HCT116 (cell line): Measurements from ENCODE around the gene MBD3L1. TPM values are rescaled to one million over a fixed set of nuclear protein-coding genes. Genes with fewer than 3 reads are reported as not detected.

Experiments
- ATAC-seq: fragments of 200-7000 bp; cut with Tn5 transposase; 2 replicates; pipeline ENCODE4 v1.9.1; 2020; ENCODE audit warnings: mild to moderate bottlenecking, moderate library complexity
- BruUV-seq: library from RNA; stranded (reverse); fragments of 400-500 nt; replicated peaks from 2 replicates; lab custom pipeline; 2021; lab: Mats Ljungman, UMichigan
- CTCF ChIA-PET: fragments of 300-600 bp; sonication (Branson Sonifier 250); formaldehyde crosslinking; loops from one replicate; lab custom pipeline; 2021; ENCODE audit warnings: antibody characterized with exemption; lab: Charles Lee
- POLR2A ChIA-PET: fragments of 300-600, 350-600 bp; sonication (Branson Sonifier 250); formaldehyde crosslinking; loops from one replicate; lab custom pipeline; 2021; ENCODE audit warnings: antibody characterized with exemption; lab: Charles Lee
- RAD21 ChIA-PET, 2 experiments: fragments of 300-600 bp; sonication (Branson Sonifier 250); formaldehyde crosslinking; loops; one replicate each; lab custom pipeline; 2023; ENCODE audit warnings: low total read pairs in 2 of 2; ENCODE audit not compliant: uncharacterized antibody in 2 of 2, unreplicated experiment in 2 of 2, low non-redundant PET in 1 of 2; lab: Charles Lee
- DNase-seq: peaks from one replicate; pipeline ENCODE4 v3.0.0-alpha.2; 2010; ENCODE audit warnings: low read depth, low spot score
- H2AFZ ChIP-seq: fragments of 200-600 bp; shearing (Covaris generic), sonication (generic); 2 replicates; pipeline ENCODE4 v1.6.1; 2017; ENCODE audit warnings: low read depth, mixed run types, mixed read lengths, antibody characterized with exemption, low read length; ENCODE audit not compliant: poor library complexity, severe bottlenecking
- H3K27ac ChIP-seq: 2 replicates; pipeline ENCODE4 v1.5.1; 2012; ENCODE audit warnings: low read depth, low read length
- H3K27me3 ChIP-seq: fragments of 200-600 bp; sonication (generic); 2 replicates; pipeline ENCODE4 v1.6.1; 2016; ENCODE audit warnings: mixed run types, low read length, mixed read lengths; ENCODE audit not compliant: insufficient read depth
- H3K36me3 ChIP-seq, 2 experiments: fragments of 200-500 bp in 1 of 2; fragments of 200-600 bp in 1 of 2; sonication (Bioruptor generic) in 1 of 2; sonication (generic) in 1 of 2; 2 replicates each; pipeline versions ENCODE4 v1.5.1 to v1.6.1; 2014 to 2016; ENCODE audit warnings: low read length in 2 of 2, inconsistent platforms in 1 of 2, mixed read lengths in 1 of 2, mixed run types in 1 of 2; ENCODE audit not compliant: insufficient read depth in 2 of 2, control insufficient read depth in 1 of 2
- H3K4me1 ChIP-seq, 2 experiments: fragments of 200-600 bp in 1 of 2; sonication (generic) in 1 of 2; 2 replicates each; pipeline versions ENCODE4 v1.5.1 to v1.6.1; 2012 to 2017; ENCODE audit warnings: low read length in 2 of 2, inconsistent platforms in 1 of 2, mild to moderate bottlenecking in 1 of 2, mixed read lengths in 1 of 2, mixed run types in 1 of 2, moderate library complexity in 1 of 2; ENCODE audit not compliant: insufficient read depth in 2 of 2, control insufficient read depth in 1 of 2
- H3K4me2 ChIP-seq: fragments of 200-600 bp; sonication (generic); 2 replicates; pipeline ENCODE4 v1.6.1; 2017; ENCODE audit warnings: mixed run types, low read length, mixed read lengths
- H3K4me3 ChIP-seq, 2 experiments: fragments of 200-600 bp in 1 of 2; sonication (generic) in 1 of 2; replicated peaks in 1 of 2; 2 replicates each; pipeline ENCODE4 v1.5.1; 2011 to 2016; ENCODE audit warnings: low read length in 2 of 2, control low read depth in 1 of 2, low read depth in 1 of 2, mild to moderate bottlenecking in 1 of 2, mixed read lengths in 1 of 2, mixed run types in 1 of 2
- H3K79me2 ChIP-seq: fragments of 200-600 bp; sonication (generic); 2 replicates; pipeline ENCODE4 v1.6.1; 2017; ENCODE audit warnings: mild to moderate bottlenecking, mixed run types, low read length, moderate library complexity, mixed read lengths; ENCODE audit not compliant: insufficient read depth
- H3K9ac ChIP-seq: fragments of 200-600 bp; sonication (generic); 2 replicates; pipeline ENCODE4 v1.6.1; 2016; ENCODE audit warnings: low read length, mixed read lengths
- H3K9me2 ChIP-seq: fragments of 200-600 bp; sonication (generic), shearing (Covaris generic); 2 replicates; pipeline ENCODE4 v1.6.1; 2017; ENCODE audit warnings: mixed run types, mild to moderate bottlenecking, moderate library complexity; ENCODE audit not compliant: insufficient read depth
- H3K9me3 ChIP-seq, 2 experiments: fragments of 200-500 bp in 1 of 2; fragments of 200-600 bp in 1 of 2; sonication (Bioruptor generic) in 1 of 2; sonication (generic) in 1 of 2; 2 replicates each; pipeline ENCODE4 v1.6.1; 2014 to 2017; ENCODE audit warnings: low read length in 2 of 2, mixed read lengths in 2 of 2, inconsistent platforms in 1 of 2, low read depth in 1 of 2, mild to moderate bottlenecking in 1 of 2, mixed run types in 1 of 2, moderate library complexity in 1 of 2; ENCODE audit not compliant: control insufficient read depth in 1 of 2, insufficient read depth in 1 of 2
- H4K20me1 ChIP-seq: fragments of 200-600 bp; sonication (generic), shearing (Covaris generic); 2 replicates; pipeline ENCODE4 v1.6.1; 2017; ENCODE audit warnings: mixed run types, mild to moderate bottlenecking, moderate library complexity; ENCODE audit not compliant: insufficient read depth
- CBX3 ChIP-seq: IDR thresholded peaks from 2 replicates; pipeline ENCODE4 v1.6.1; 2012; ENCODE audit warnings: low read depth
- EGR1 ChIP-seq: IDR thresholded peaks from 2 replicates; pipeline ENCODE4 v1.6.1; 2012; ENCODE audit warnings: low read depth
- EZH2phosphoT487 ChIP-seq: fragments of 200-600 bp; IDR thresholded peaks from 2 replicates; pipeline ENCODE4 v1.6.1; 2018; ENCODE audit warnings: antibody characterized with exemption, borderline replicate concordance
- POLR2AphosphoS5 ChIP-seq: IDR thresholded peaks from 2 replicates; pipeline ENCODE4 v1.6.1; 2011; ENCODE audit warnings: mild to moderate bottlenecking, low read depth, low read length, moderate library complexity
- RAD21 ChIP-seq: IDR thresholded peaks from 2 replicates; pipeline ENCODE4 v1.6.1; 2012; ENCODE audit warnings: low read depth, mild to moderate bottlenecking
- SP1 ChIP-seq: IDR thresholded peaks from 2 replicates; pipeline ENCODE4 v1.6.1; 2012; ENCODE audit warnings: low read depth
- YY1 ChIP-seq: IDR thresholded peaks from 2 replicates; pipeline ENCODE4 v1.6.1; 2011; ENCODE audit warnings: low read length, low read depth, moderate library complexity, mild to moderate bottlenecking; ENCODE audit not compliant: insufficient replicate concordance; ENCODE audit errors: extremely low read depth
- ZNF274 ChIP-seq: fragments of 200-500 bp; sonication (Bioruptor generic); IDR thresholded peaks from 2 replicates; pipeline ENCODE4 v1.6.1; 2014; ENCODE audit warnings: mild to moderate bottlenecking, low read depth, low read length, inconsistent platforms
- intact Hi-C: fragments of 100-400 bp; cut with micrococcal nuclease; formaldehyde crosslinking; loops from 2 replicates; pipeline ENCODE4 v1.10.0; 2022
- total RNA-seq: library from RNA; stranded (reverse); gene quantifications from one replicate; pipeline ENCODE4 v1.2.1, GENCODE V29; 2021; ENCODE audit not compliant: unreplicated experiment
- TF ChIP-seq, protein P1 (sequence below), 3 experiments: fragments of 200-600 bp in 1 of 3; sonication (generic) in 1 of 3; IDR thresholded peaks in 2 of 3; conservative IDR thresholded peaks in 1 of 3; 2 replicates each; pipeline ENCODE4 v1.5.1; 2012 to 2017; ENCODE audit warnings: low read depth in 2 of 3, low read length in 2 of 3, antibody characterized with exemption in 1 of 3, borderline replicate concordance in 1 of 3, control low read depth in 1 of 3, mild to moderate bottlenecking in 1 of 3, mixed read lengths in 1 of 3, mixed run types in 1 of 3, moderate library complexity in 1 of 3; ENCODE audit not compliant: insufficient read depth in 1 of 3
- TF ChIP-seq, protein P2 (sequence below): IDR thresholded peaks from 2 replicates; pipeline ENCODE4 v1.6.1; 2012; ENCODE audit warnings: low read depth

MBD3L1 gene
- total RNA-seq, 1 experiment from 2014 or later, result not detected

DNA sequence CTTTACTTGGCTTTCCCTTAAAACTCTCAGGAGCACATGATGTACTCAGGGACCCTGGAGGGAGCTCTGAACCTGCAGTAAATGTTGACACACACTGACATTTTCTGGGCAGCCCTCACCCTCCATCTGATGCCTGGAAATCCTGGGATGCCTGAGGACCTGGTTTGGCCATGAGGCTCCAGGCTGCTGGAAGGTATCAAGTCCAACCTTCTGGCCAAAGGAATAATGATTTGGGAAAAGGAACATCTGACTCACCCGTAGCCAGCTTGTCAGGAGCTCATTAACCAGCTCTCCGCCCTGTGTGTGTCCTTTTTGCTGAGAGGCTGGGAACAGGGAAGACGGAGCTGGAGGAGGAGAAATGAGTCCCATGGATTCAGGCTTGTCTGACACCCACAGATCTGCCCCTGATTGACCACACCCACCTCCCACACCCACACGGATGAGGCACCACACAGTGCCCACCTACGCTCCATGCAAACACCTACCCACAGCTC is 10.4 kb upstream of the MBD3L1 start:
- ATAC-seq, result no peak
- DNase-seq, result no peak
- intact Hi-C loops, result no loop called here
- Histone ChIP-seq H3K27me3 (no peaks in the 10 kb centered on the region), H3K9me2 (no peaks in the 10 kb centered on the region), H3K4me3 (no peak overlapping the region), H3K79me2 (no peaks in the 10 kb centered on the region), H3K4me1 (no peaks in the 10 kb centered on the region), H2AFZ (no peak overlapping the region), H3K36me3 (peaks cover 25 to 38% of the 10 kb centered on the region in 2 experiments), H3K9ac (no peak overlapping the region), H3K4me2 (no peak overlapping the region), H3K27ac (no peak overlapping the region), H3K9me3 (peaks cover 5 to 6% of the 10 kb centered on the region in 2 experiments; a peak in 3 of 4 replicates), H4K20me1 (no peaks in the 10 kb centered on the region)
- RAD21 ChIA-PET, result no interaction called here
- CTCF ChIA-PET, result no interaction called here
- TF ChIP-seq CBX3 (no peak), YY1 (no peak), ZNF274 (no peak), POLR2AphosphoS5 (no peak)
- BruUV-seq, result no TSS peak
- POLR2A ChIA-PET, result interaction anchor here (1.6 kb wide), 1 partner anchor 11 kb away, joined by 5 read pairs; the partner anchor contains the start of gene MBD3L1

DNA sequence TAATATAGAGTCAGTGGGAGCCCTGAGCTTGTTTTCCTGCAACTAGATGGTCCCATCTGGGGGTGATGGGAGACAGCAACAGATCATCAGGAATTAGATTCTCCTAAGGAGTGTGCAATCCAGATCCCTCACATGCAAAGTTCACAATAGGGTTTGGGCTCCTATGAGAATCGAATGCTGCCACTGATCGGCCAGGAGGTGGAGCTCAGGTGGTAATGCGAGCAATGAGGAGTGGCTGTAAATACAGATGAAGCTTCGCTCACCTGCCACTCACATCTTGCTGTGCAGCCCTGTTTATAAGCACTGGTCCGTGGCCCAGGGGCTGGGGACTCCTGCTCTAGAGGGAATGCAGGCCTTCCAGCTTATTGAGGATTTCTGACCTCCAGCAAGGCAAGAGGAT is 5.8 kb upstream of the MBD3L1 start:
- Histone ChIP-seq H3K27ac (no peak overlapping the region), H3K9ac (no peak overlapping the region), H4K20me1 (no peaks in the 10 kb centered on the region), H3K79me2 (no peaks in the 10 kb centered on the region), H3K4me3 (no peak overlapping the region), H3K36me3 (peaks cover 0 to 6% of the 10 kb centered on the region in 2 experiments; a peak in 1 of 4 replicates), H3K4me1 (peaks cover under 1 to 4% of the 10 kb centered on the region in 2 experiments; a peak in 2 of 4 replicates), H3K27me3 (no peaks in the 10 kb centered on the region), H2AFZ (no peak overlapping the region), H3K9me3 (no peaks in the 10 kb centered on the region), H3K9me2 (no peaks in the 10 kb centered on the region), H3K4me2 (no peak overlapping the region)
- BruUV-seq, result no TSS peak
- ChIA-PET CTCF (no interaction called here), POLR2A (no interaction called here), RAD21 (no interaction called here)
- TF ChIP-seq RAD21 (peak; percentile 47), SP1 (no peak), EZH2phosphoT487 (no peak), ZNF274 (no peak), EGR1 (no peak)
- TF ChIP-seq, protein P1, sequence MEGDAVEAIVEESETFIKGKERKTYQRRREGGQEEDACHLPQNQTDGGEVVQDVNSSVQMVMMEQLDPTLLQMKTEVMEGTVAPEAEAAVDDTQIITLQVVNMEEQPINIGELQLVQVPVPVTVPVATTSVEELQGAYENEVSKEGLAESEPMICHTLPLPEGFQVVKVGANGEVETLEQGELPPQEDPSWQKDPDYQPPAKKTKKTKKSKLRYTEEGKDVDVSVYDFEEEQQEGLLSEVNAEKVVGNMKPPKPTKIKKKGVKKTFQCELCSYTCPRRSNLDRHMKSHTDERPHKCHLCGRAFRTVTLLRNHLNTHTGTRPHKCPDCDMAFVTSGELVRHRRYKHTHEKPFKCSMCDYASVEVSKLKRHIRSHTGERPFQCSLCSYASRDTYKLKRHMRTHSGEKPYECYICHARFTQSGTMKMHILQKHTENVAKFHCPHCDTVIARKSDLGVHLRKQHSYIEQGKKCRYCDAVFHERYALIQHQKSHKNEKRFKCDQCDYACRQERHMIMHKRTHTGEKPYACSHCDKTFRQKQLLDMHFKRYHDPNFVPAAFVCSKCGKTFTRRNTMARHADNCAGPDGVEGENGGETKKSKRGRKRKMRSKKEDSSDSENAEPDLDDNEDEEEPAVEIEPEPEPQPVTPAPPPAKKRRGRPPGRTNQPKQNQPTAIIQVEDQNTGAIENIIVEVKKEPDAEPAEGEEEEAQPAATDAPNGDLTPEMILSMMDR (IDR thresholded peaks at IDR 0.05 in 2 of 3, conservative IDR thresholded peaks at IDR 0.05 in 1 of 3; ENCODE audit: borderline replicate concordance in 1 of 3, insufficient read depth in 1 of 3, low read depth in 2 of 3, low read length in 2 of 3), result peak in 2 of 3 experiments; percentile 27; a peak in 3 of 6 replicates
- TF ChIP-seq, protein P2, sequence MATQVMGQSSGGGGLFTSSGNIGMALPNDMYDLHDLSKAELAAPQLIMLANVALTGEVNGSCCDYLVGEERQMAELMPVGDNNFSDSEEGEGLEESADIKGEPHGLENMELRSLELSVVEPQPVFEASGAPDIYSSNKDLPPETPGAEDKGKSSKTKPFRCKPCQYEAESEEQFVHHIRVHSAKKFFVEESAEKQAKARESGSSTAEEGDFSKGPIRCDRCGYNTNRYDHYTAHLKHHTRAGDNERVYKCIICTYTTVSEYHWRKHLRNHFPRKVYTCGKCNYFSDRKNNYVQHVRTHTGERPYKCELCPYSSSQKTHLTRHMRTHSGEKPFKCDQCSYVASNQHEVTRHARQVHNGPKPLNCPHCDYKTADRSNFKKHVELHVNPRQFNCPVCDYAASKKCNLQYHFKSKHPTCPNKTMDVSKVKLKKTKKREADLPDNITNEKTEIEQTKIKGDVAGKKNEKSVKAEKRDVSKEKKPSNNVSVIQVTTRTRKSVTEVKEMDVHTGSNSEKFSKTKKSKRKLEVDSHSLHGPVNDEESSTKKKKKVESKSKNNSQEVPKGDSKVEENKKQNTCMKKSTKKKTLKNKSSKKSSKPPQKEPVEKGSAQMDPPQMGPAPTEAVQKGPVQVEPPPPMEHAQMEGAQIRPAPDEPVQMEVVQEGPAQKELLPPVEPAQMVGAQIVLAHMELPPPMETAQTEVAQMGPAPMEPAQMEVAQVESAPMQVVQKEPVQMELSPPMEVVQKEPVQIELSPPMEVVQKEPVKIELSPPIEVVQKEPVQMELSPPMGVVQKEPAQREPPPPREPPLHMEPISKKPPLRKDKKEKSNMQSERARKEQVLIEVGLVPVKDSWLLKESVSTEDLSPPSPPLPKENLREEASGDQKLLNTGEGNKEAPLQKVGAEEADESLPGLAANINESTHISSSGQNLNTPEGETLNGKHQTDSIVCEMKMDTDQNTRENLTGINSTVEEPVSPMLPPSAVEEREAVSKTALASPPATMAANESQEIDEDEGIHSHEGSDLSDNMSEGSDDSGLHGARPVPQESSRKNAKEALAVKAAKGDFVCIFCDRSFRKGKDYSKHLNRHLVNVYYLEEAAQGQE, result no peak
- intact Hi-C loops, result loop anchor here (2.0 kb wide), 1 partner anchor 254 kb away; no protein-coding TSS in a partner anchor
- ATAC-seq, result peak; percentile 82
- no peak for DNase-seq
